RWPE2 (cell line): ENCODE measurements around the gene MRPL48.

Experiments used
- ATAC-seq: fragments of 200-7000 bp; cut with Tn5 transposase; 3 replicates; pipeline ENCODE4 v1.9.1; 2021; ENCODE audit warnings: low read depth
- DNase-seq: peaks from one replicate; pipeline ENCODE4 v3.0.0-alpha.2; 2020; ENCODE audit warnings: low spot score
- H3K27ac ChIP-seq: fragments of 450-650 bp; 2 replicates; pipeline ENCODE4 v1.5.1; 2017; ENCODE audit warnings: mild to moderate bottlenecking; ENCODE audit not compliant: poor library complexity, severe bottlenecking
- H3K27me3 ChIP-seq: fragments of 250-450 bp; sonication (Bioruptor Pico); 2 replicates; pipeline ENCODE4 v1.5.1; 2021; ENCODE audit warnings: mild to moderate bottlenecking, moderate library complexity; ENCODE audit not compliant: insufficient read depth, poor library complexity, severe bottlenecking
- H3K36me3 ChIP-seq: fragments of 250-450 bp; sonication (Bioruptor Pico); 2 replicates; pipeline ENCODE4 v1.5.1; 2020; ENCODE audit warnings: low read depth, mild to moderate bottlenecking, moderate library complexity
- H3K4me1 ChIP-seq: fragments of 250-450 bp; sonication (Bioruptor Pico); 2 replicates; pipeline ENCODE4 v1.5.1; 2021; ENCODE audit warnings: mild to moderate bottlenecking, moderate library complexity; ENCODE audit not compliant: insufficient read depth, poor library complexity, severe bottlenecking
- H3K4me3 ChIP-seq: fragments of 250-450 bp; sonication (Bioruptor Pico); 2 replicates; pipeline ENCODE4 v1.5.1; 2021; ENCODE audit warnings: mild to moderate bottlenecking, moderate library complexity; ENCODE audit not compliant: severe bottlenecking
- H3K9me3 ChIP-seq: fragments of 250-450 bp; sonication (Bioruptor Pico); 2 replicates; pipeline ENCODE4 v1.5.1; 2021; ENCODE audit warnings: mild to moderate bottlenecking, moderate library complexity; ENCODE audit not compliant: severe bottlenecking
- CTCF ChIP-seq: fragments of 450-650 bp; IDR thresholded peaks from one replicate; pipeline ENCODE4 v1.5.1; 2017; ENCODE audit warnings: mild to moderate bottlenecking, moderate library complexity; ENCODE audit not compliant: poor library complexity, severe bottlenecking

MRPL48 gene

GRCh38 chr11:73851046-73851764 is 63.5 kb downstream of the MRPL48 start:
- no peak for TF ChIP-seq CTCF
- peaks cover 14% of the 10 kb centered on the region for H3K36me3 ChIP-seq
- peaks cover 5% of the 10 kb centered on the region for H3K4me1 ChIP-seq
- H3K4me3 ChIP-seq: no peak overlapping the region
- ATAC-seq (no peak), DNase-seq (no peak)
- H3K27ac ChIP-seq: no peak overlapping the region
- no peaks in the 10 kb centered on the region for H3K27me3 ChIP-seq
- no peaks in the 10 kb centered on the region for H3K9me3 ChIP-seq

- TF ChIP-seq CTCF: no peak
- Histone ChIP-seq H3K27ac (no peak overlapping the region), H3K4me1 (peaks cover 5% of the 10 kb centered on the region), H3K36me3 (peaks cover 14% of the 10 kb centered on the region), H3K27me3 (no peaks in the 10 kb centered on the region), H3K9me3 (no peaks in the 10 kb centered on the region), H3K4me3 (no peak overlapping the region)
- no peak for ATAC-seq
- no peak for DNase-seq
Measured at GRCh38 chr11:73852049-73852448, 64.4 kb downstream of the MRPL48 start.

- H3K36me3 ChIP-seq: peaks cover 14% of the 10 kb centered on the region
- H3K9me3 ChIP-seq: no peaks in the 10 kb centered on the region
- no peaks in the 10 kb centered on the region for H3K4me1 ChIP-seq
- H3K27ac ChIP-seq: no peak overlapping the region
- ATAC-seq (peak; percentile 27; the same call in 1 of the 3 replicates), DNase-seq (no peak)
- no peaks in the 10 kb centered on the region for H3K27me3 ChIP-seq
- H3K4me3 ChIP-seq: no peak overlapping the region
- TF ChIP-seq CTCF: no peak
Measured at GRCh38 chr11:73854680-73855079, 67.0 kb downstream of the MRPL48 start.

GRCh38 chr11:73856031-73856567 is 68.4 kb downstream of the MRPL48 start:
- no peak for ATAC-seq
- no peaks in the 10 kb centered on the region for H3K9me3 ChIP-seq
- H3K27me3 ChIP-seq: no peaks in the 10 kb centered on the region
- H3K27ac ChIP-seq: no peak overlapping the region
- TF ChIP-seq CTCF: no peak
- no peak for DNase-seq
- no peak overlapping the region for H3K4me3 ChIP-seq
- H3K4me1 ChIP-seq: no peaks in the 10 kb centered on the region
- H3K36me3 ChIP-seq: peaks cover 11% of the 10 kb centered on the region

- no peak for TF ChIP-seq CTCF
- no peak for ATAC-seq
- H3K27ac ChIP-seq: no peak overlapping the region
- H3K27me3 ChIP-seq: no peaks in the 10 kb centered on the region
- peaks cover 11% of the 10 kb centered on the region for H3K36me3 ChIP-seq
- no peaks in the 10 kb centered on the region for H3K9me3 ChIP-seq
- H3K4me1 ChIP-seq: no peaks in the 10 kb centered on the region
- DNase-seq: no peak
- no peak overlapping the region for H3K4me3 ChIP-seq
Measured at GRCh38 chr11:73859671-73860070, 72.0 kb downstream of the MRPL48 start.
